GM20000 (cell line): ENCODE results near the gene SEC14L5.

ENCODE experiments used
- DNase-seq: peaks from one replicate; pipeline ENCODE4 v3.0.0; 2012; ENCODE audit warnings: low spot score
- CTCF ChIP-seq: IDR thresholded peaks from 2 replicates; pipeline ENCODE4 v1.5.1; 2012; ENCODE audit warnings: mild to moderate bottlenecking, control low read depth; ENCODE audit errors: extremely low read depth, missing control alignments

The SEC14L5 gene

GRCh38 chr16:5003211-5003610 is 45.1 kb downstream of the SEC14L5 start:
- no peak for TF ChIP-seq CTCF
- DNase-seq: no peak

GRCh38 chr16:5003828-5004227 is 45.7 kb downstream of the SEC14L5 start:
- no peak for TF ChIP-seq CTCF
- DNase-seq: no peak

- DNase-seq: no peak
- no peak for TF ChIP-seq CTCF
These were observed 46.2 kb downstream of the SEC14L5 start for GRCh38 chr16:5004311-5004710.

- no peak for TF ChIP-seq CTCF
- DNase-seq: no peak
These were observed 47.8 kb downstream of the SEC14L5 start for GRCh38 chr16:5005916-5006315.

GRCh38 chr16:5006348-5007193 is 48.4 kb downstream of the SEC14L5 start:
- TF ChIP-seq CTCF: no peak
- DNase-seq: no peak

GRCh38 chr16:5007256-5007655 is 49.1 kb downstream of the SEC14L5 start:
- TF ChIP-seq CTCF: no peak
- DNase-seq: no peak

GRCh38 chr16:5008311-5008731 is 50.2 kb downstream of the SEC14L5 start:
- no peak for TF ChIP-seq CTCF
- DNase-seq: no peak
